Pancreas (tissue), 10 donors: ENCODE results near the gene VPS54. TPM values are rescaled to one million over a fixed set of nuclear protein-coding genes. Genes with fewer than 3 reads are reported as not detected.
"Not testable (repeated sequence)": the region's sequence is repeated elsewhere in the genome, so short reads cannot be mapped to it uniquely, and the experiment has no call there.

Experiments
- ATAC-seq, 4 donors: fragments of 200-7000 bp; cut with Tn5 transposase; one replicate each; pipeline versions ENCODE4 v1.8.0 to v1.9.1; 2020; ENCODE audit warnings: mild to moderate bottlenecking in 4 of 4, moderate library complexity in 4 of 4
- DNase-seq, 6 donors: peaks; one replicate each; pipeline ENCODE4 v3.0.0-alpha.2; 2020
- FAIRE-seq: peaks from 2 replicates; lab custom pipeline; 2012; peaks lifted over from hg19 to GRCh38; lab: Jason Lieb, UNC
- H3K27ac ChIP-seq, 4 donors: fragments of 200-600 bp; sonication (generic); 1 replicate in 3 of 4; 2 replicates in 1 of 4; pipeline versions ENCODE4 v1.5.0 to v1.8.0; 2020
- H3K27me3 ChIP-seq, 4 donors: fragments of 200-600 bp; one replicate each; pipeline ENCODE4 v1.8.0; 2021
- H3K36me3 ChIP-seq, 3 donors: fragments of 200-600 bp; sonication (generic) in 1 of 3; one replicate each; pipeline versions ENCODE4 v1.5.0 to v1.8.0; 2020 to 2021
- H3K4me1 ChIP-seq, 3 donors: fragments of 200-600 bp; one replicate each; pipeline ENCODE4 v1.8.0; 2021
- H3K4me3 ChIP-seq, 4 donors: fragments of 200-600 bp; sonication (generic) in 2 of 4; one replicate each; pipeline versions ENCODE4 v1.5.0 to v1.8.0; 2020 to 2021
- H3K9me3 ChIP-seq, 4 donors: fragments of 200-600 bp; one replicate each; pipeline ENCODE4 v1.8.0; 2021
- whole genome bisulfite sequencing, 2 donors: extraction: QIAGEN DNeasy Blood & Tissue Kit; methylation state at CpG; one replicate each; pipeline ENCODE4 v1.1.7; 2013; 5-methylcytosine and 5-hydroxymethylcytosine counted together
- intact Hi-C, 3 donors: fragments of 100-400 bp; cut with DNase I; formaldehyde crosslinking; loops; one replicate each; pipeline versions ENCODE4 v1.11.1 to v1.14.2; 2022
- polyA plus RNA-seq, 2 donors: library from polyadenylated mRNA; stranded (reverse); fragments of 200-250 nt; gene quantifications; one replicate each; pipeline ENCODE4 v1.2.3, GENCODE V29; 2013
- total RNA-seq, 6 donors: library from RNA; stranded (reverse); fragmentation: NEBNext Ultra II Directional in 4 of 6; extraction: Animal tissue kit (Norgen Biotek cat#: 25700) in 4 of 6; gene quantifications; one replicate each; pipeline versions ENCODE4 v1.2.1 to v1.2.4, GENCODE V29; 2021 to 2023
- TF ChIP-seq, protein P1 (sequence below), 4 donors: fragments of 200-600 bp; sonication (generic) in 3 of 4; IDR thresholded peaks; one replicate each; pipeline versions ENCODE4 v1.5.0 to v1.8.0; 2021; ENCODE audit warnings: antibody characterized with exemption in 4 of 4
- donor health status: healthy with polysubstance abuse.
- donor health status: DM: no; HTN: no; CAD: no; lungs with moderate emphysema.
- donor health status: DM: no; HTN: no; CAD: no.
- donor health status: control.
- donor health status: control.
- donor health status: Bipolar disorder and iron deficiency.
- donor health status: DM: yes; HTN: yes; CAD: no.
- donor health status: DM: no; HTN: no; CAD: no.
- donor health status: DM: no; HTN: no; CAD: no.
- donor health status: DM: yes; HTN: yes; CAD: no.

The VPS54 gene
- total and polyA plus RNA-seq, 8 donors: 7.9 to 18.1 (median 13.0) TPM

DNA sequence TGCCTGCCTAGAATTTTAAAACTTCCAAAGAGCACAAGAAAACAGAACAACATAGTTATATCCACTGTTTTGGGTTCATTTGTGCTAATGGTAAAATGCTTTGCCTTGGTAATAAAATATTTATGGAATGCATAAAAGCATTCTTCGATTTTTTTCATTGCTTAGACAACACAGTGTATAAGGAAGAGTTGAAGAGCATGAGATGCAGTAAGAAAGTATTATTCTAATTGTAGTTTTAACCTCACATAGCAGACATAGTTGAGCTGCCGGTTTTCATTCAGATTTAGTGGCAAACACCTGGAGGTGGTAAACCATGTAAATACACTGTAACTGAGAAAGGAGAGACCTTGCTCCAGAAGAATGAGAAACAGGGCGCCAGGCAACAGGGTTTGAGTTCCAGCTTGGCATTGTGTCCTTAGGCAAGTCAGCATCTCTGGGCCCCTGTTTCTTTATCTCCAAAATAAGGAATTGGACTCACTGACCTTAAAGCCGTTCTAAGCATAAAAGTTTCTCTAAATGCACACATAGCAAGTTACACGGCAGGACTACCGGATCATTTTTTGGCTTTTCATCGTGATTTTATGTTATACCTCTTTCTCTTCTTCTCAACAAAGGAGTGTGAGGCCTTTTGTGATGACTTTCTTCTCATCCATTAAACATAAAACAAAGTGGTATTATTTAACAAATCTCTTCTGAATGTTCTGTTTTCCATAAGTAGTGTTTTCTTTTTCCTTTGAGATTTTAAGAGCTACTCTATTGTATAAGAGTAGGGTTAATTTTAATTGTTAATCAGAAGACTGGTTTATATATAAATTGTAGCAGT, 169.6 kb downstream of the VPS54 start:
- H3K9me3 ChIP-seq: no peaks in the 10 kb centered on the region
- peaks cover 8 to 42% (median 18%) of the 10 kb centered on the region in 3 donors for H3K4me1 ChIP-seq
- intact Hi-C loops: no loop called here
- no peaks in the 10 kb centered on the region for H3K27me3 ChIP-seq
- no peak for FAIRE-seq
- DNase-seq: no peak
- no peak overlapping the region for H3K4me3 ChIP-seq
- H3K27ac ChIP-seq: no peak overlapping the region
- H3K36me3 ChIP-seq: no peaks in the 10 kb centered on the region
- WGBS, 2 donors: 49 to 57% methylated on average over 7 of the region's 7 CpGs
- TF ChIP-seq, protein P1, sequence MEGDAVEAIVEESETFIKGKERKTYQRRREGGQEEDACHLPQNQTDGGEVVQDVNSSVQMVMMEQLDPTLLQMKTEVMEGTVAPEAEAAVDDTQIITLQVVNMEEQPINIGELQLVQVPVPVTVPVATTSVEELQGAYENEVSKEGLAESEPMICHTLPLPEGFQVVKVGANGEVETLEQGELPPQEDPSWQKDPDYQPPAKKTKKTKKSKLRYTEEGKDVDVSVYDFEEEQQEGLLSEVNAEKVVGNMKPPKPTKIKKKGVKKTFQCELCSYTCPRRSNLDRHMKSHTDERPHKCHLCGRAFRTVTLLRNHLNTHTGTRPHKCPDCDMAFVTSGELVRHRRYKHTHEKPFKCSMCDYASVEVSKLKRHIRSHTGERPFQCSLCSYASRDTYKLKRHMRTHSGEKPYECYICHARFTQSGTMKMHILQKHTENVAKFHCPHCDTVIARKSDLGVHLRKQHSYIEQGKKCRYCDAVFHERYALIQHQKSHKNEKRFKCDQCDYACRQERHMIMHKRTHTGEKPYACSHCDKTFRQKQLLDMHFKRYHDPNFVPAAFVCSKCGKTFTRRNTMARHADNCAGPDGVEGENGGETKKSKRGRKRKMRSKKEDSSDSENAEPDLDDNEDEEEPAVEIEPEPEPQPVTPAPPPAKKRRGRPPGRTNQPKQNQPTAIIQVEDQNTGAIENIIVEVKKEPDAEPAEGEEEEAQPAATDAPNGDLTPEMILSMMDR (IDR thresholded peaks at IDR 0.05): no peak
- no peak for ATAC-seq

DNA sequence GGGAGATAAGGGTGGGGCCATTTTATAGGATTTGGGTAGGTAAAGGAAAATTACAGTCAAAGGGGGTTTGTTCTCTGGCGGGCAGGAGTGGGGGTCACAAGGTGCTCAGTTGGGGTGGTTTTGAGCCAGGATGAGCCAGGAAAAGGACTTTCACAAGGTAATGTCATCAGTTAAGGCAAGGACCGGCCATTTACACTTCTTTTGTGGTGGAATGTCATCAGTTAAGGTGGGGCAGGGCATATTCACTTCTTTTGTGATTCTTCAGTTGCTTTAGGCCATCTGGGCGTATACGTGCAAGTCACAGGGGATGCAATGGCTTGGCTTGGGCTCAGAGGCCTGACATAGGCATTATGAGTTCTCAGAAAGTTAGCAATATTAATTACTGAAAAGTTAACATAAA, 171.7 kb downstream of the VPS54 start:
- H3K4me1 ChIP-seq: peaks cover 8 to 54% (median 24%) of the 10 kb centered on the region in 3 donors
- H3K36me3 ChIP-seq, DNase-seq, ATAC-seq, H3K27ac ChIP-seq, H3K9me3 ChIP-seq, intact Hi-C loops, H3K4me3 ChIP-seq, FAIRE-seq, H3K27me3 ChIP-seq: not testable (repeated sequence)
- WGBS, 2 donors: 89 to 98% methylated on average over 3 to 4 of the region's 4 CpGs

DNA sequence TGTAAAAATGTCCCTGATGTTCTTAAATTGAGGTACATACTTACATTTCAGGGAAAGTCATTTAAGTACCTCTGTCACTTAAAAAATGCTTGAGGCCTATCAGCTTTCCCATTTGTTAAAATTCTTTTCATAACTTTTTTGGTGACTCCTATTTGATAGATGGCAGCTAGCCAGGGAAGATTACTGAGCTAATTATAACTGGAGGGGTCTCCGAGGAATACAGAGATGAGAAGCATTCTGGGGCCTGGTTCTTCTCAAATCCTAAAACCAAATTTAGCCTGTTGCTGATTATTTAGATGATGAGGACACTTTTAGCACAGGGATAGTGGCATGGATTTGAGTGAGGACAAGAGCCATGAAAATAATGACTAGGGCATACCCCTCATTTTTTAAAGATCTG, 172.7 kb downstream of the VPS54 start:
- intact Hi-C loops: no loop called here
- TF ChIP-seq, protein P1 (IDR thresholded peaks at IDR 0.05): no peak
- H3K4me3 ChIP-seq: no peak overlapping the region
- no peak for FAIRE-seq
- H3K4me1 ChIP-seq: peaks cover 8 to 54% (median 24%) of the 10 kb centered on the region in 3 donors
- H3K36me3 ChIP-seq: no peaks in the 10 kb centered on the region
- DNase-seq: no peak
- WGBS, 2 donors: 31 to 39% methylated on average over 1 of the region's 1 CpG
- no peak overlapping the region for H3K27ac ChIP-seq
- no peaks in the 10 kb centered on the region for H3K27me3 ChIP-seq
- ATAC-seq: no peak
- H3K9me3 ChIP-seq: no peaks in the 10 kb centered on the region

DNA sequence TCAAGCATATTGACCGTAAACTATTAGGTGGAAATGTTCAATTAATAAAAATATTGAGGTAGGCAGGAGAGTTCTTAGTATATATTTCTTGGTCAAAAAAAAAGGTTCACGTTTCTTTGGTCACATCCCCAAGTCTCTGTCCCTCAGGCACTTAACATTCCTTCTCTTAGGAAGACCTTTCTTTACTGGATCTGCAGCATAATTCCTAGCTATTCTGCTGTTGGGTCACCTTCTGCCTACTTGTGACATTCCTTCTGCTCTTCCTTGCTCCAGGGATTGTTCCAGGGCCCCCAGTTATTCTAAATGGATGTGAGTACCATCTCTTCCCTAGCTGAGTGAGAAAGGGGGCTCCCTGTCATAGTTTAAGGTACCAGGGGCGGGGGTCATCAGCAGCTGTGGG, 173.4 kb downstream of the VPS54 start:
- Histone ChIP-seq H3K36me3 (no peaks in the 10 kb centered on the region), H3K27me3 (no peaks in the 10 kb centered on the region), H3K4me1 (peaks cover 8 to 48% (median 24%) of the 10 kb centered on the region in 3 donors), H3K9me3 (no peaks in the 10 kb centered on the region), H3K27ac (no peak overlapping the region), H3K4me3 (no peak overlapping the region)
- FAIRE-seq: no peak
- ATAC-seq: no peak
- 91 to 97% methylated on average over 3 of the region's 3 CpGs for whole genome bisulfite sequencing, 2 donors
- TF ChIP-seq, protein P1 (IDR thresholded peaks at IDR 0.05): no peak
- intact Hi-C loops: no loop called here
- no peak for DNase-seq

DNA sequence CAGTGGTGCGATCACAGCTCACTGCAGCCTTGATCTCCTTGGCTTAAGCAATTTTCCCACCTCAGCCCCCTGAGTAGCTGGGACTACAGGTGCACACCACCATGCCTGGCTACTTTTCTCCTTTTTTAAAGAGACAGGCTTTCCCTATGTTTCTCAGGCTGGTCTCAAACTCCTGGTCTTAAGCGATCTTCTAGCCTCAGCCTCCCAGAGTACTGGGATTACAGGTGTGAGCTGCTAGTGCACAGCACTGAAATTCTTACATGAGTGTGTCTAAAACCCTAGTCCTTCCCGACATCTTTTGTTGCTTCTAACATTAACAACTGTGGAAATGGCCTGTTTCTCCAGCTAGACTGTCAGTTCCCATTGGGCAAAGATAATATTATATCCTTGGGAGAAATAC, 174.6 kb downstream of the VPS54 start:
- DNase-seq (no peak), FAIRE-seq (no peak), ATAC-seq (no peak)
- 75% methylated on average over 3 of the region's 3 CpGs for WGBS, 2 donors
- TF ChIP-seq, protein P1 (IDR thresholded peaks at IDR 0.05): no peak
- Histone ChIP-seq H3K27ac (no peak overlapping the region), H3K4me3 (no peak overlapping the region), H3K9me3 (no peaks in the 10 kb centered on the region), H3K36me3 (no peaks in the 10 kb centered on the region), H3K4me1 (peaks cover 0 to 42% (median 15%) of the 10 kb centered on the region in 3 donors), H3K27me3 (no peaks in the 10 kb centered on the region)
- intact Hi-C loops: no loop called here
